Amniotic stem cell (primary cell): ENCODE data around the gene CFAP99.

Experiments used
- DNase-seq: peaks from one replicate; lab custom pipeline; 2025; lab: John Stamatoyannopoulos, UW

The CFAP99 gene

GRCh38 chr4:2470791-2471190 is 52.0 kb downstream of the CFAP99 start:
- no peak for DNase-seq

DNA sequence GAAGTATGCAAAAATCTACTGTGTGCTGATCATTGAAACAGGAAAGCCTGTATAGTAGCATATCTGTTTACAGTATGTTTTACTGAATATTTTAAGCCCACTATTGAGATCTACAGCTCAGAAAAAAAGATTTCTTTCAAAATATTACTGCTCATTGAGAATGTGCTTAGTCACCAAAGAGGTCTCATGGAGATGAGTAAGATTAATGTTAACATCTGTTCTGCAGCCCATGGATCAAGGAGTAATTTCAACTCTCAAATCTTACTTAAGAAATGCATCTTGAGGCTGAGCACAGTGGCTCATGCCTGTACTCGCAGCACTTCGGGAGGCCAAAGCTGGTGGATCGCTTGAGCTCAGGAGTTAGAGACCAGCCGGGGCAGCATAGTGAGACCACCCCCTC is 53.4 kb downstream of the CFAP99 start:
- no peak for DNase-seq

GRCh38 chr4:2478229-2478628 is 59.5 kb downstream of the CFAP99 start:
- no peak for DNase-seq

DNA sequence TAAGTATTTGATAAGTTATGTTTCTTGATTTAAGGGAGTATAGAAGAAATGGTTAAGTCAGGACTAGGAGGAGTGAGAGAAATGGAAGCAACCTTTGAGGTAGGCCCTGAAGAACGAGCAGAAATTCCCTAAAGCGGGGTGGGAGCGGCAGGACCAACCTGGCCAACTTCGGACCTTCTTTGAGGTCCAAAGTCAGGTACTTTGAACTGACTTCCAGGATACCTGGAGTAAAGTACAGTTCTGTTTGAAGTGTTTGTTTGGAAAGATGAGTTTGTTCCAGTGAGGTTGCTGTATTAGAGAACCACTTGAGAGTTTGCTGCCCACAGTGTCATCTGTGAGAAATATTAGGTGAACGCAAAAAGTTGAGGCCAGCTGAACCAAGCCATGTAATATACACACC is 61.9 kb downstream of the CFAP99 start:
- no peak for DNase-seq

DNA sequence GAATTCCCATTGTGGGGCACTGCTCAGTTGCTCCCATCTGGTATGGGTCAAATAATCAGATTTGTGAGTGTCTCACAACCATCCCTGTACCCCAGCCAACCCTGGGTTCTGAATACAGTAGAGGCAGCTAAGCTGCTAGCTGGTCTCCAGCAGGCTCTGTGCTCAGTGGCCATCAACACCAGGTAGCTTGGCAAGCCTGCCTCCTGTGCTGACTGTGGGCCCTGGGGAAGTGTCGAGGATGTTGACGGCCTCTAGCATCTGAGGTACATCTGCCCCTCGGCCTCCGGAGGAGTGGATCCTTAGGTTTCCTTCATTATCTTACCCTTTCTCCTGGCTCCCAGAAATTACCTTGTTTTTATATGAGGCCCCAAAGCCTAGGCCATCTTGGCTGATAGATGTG is 63.4 kb downstream of the CFAP99 start:
- DNase-seq, result no peak

DNA sequence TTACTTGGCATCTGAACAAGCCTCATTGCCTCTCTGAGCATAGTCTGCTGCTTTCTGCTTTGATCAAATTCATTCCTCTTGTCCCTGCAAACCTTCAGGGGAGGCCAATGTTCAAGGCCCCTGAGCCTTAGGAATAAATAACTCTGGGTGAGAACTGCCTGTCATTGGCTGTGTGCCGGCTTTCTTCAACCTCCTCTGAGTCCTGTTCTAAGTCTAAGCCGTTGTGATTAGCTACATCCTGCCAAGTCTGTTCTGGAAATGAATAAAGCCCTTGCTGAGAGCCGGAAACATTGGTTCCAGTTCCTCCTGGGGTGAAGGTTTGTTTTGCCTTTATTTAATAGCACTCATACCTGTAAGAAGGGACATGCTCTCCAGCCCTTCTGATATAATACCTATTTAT is 63.9 kb downstream of the CFAP99 start:
- DNase-seq, result no peak

DNA sequence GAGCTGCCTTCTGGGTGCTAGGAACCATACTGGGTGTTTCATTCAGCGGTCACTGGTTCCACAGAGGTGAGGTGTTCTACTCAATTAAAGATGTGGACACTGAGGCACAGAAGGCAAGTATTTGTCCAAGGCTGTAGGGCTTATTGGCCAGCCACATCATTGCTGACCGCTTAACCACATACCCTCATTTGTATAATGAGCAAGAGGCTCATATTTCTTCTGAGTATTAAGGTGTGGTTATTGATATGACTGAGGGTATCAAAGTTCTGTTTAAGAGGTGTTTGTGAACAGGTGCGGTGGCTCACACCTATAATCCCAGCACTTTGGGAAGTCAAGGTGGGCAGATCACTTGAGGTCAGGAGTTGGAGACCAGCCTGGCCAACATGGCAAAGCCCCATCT is 64.5 kb downstream of the CFAP99 start:
- no peak for DNase-seq

DNA sequence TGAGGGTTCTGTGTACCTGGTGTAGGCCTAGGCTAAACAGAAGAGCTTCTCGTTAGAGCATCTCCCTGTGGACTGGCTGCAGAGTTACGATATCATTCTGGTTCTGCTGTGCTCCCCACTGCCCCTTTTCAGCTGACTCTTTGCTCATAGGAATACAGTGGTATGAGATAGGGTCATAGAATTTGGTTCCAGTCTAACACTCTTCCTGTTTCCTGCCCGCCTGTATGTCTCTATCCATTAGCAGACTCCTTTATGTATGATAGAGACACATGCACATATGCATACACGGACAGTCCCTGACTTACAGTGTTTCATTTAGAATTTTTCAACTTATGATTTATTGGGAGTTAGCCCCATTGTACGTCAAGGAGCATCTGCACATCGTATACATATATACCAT is 65.4 kb downstream of the CFAP99 start:
- DNase-seq, result no peak

- no peak for DNase-seq
Measured at GRCh38 chr4:2484993-2485392, 66.2 kb downstream of the CFAP99 start.

GRCh38 chr4:2485956-2486355 is 67.2 kb downstream of the CFAP99 start:
- DNase-seq, result no peak

DNA sequence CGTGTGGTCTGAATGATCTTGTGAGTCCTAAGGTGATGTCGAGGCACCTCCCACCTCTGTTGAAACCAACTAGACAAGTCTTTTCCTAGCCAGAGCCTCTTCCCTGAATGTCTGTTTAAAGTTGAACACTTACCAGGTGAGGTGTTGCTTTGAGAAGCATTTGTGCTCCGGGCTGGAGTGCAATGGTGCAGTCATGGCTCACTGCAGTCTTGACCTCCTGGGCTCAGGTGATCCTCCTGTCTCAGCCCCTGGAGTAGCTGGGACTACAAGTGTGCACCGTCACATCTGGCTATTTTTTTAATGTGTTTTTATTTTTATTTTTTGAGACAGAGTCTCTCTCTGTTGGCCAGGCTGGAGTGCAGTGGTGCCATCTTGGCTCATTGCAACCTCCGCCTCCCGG is 68.2 kb downstream of the CFAP99 start:
- no peak for DNase-seq

- DNase-seq, result no peak
Measured at GRCh38 chr4:2487632-2488031, 68.9 kb downstream of the CFAP99 start.

- DNase-seq, result no peak
Measured at GRCh38 chr4:2489081-2489805, 70.5 kb downstream of the CFAP99 start.

DNA sequence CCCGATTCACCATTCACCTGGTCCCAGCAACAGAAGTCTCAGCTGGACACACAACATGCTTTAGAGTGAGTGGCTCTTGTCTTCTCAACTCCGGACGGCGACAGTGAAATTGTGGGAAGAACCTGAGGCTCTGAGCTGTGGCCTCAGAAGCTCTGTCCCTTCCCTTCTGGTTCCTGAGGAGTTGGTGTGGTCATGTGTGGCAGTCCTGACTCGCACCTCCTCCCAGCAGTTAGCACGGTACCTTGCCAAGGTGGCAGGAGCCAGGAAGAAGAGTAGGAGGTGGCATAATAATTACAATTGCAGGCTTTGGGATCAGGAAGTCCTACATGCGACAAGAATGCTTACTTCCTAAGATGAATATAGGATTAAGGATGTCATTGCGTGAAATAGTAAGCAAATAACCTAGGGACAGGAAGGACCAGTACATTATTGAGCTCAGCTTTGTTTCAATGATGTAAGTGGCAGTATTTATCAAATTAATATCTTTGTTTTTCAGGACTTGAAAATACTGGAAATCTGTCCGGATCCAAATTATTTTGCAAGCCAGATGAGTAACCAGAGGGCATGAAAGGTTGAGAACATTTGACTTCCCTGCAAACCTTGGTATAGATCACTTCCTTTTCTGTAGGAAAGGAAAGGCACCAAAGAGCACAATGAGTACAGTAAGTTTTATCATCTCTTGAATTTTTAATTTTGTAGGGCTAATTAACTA is 71.2 kb downstream of the CFAP99 start:
- DNase-seq, result no peak

GRCh38 chr4:2492970-2493369 is 74.2 kb downstream of the CFAP99 start:
- no peak for DNase-seq

DNA sequence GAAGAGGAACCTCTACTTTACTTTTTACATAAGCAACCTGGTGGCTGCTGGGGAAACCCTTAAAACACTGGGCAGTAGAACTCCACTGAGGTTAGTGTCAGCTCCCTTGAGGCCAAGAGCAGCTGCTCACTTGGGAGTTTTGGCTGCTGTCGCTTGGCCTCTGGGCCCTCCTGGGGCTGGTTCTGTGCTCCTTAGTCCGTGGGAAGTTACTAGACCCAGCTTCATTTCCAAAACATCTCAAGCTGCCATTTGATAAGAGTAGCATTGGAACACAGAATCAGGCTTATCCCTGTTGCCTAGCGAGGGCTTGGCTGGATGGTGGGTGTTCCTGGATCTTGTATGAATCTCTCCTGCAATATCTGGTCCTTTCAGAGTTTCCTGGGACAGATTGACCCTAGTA is 76.2 kb downstream of the CFAP99 start:
- no peak for DNase-seq

DNA sequence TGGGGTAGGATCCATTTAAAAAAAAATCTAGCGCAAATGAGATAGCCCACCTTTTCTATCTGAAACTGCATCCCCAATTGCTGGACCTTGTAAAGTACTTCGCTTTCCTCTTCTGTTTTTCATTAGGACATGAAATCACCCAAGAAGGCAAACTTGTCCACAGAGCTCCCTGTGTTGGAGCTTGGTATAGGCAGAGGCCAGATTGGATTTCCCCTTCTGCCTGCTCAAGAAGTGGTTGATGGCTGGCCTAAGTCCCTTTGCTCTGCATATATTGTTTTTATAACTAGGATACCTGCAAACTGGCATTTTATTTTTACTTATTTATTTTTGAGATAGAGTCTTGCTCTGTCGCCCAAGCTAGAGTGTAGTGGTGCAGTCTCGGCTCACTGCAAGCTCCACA is 78.6 kb downstream of the CFAP99 start:
- DNase-seq, result no peak

DNA sequence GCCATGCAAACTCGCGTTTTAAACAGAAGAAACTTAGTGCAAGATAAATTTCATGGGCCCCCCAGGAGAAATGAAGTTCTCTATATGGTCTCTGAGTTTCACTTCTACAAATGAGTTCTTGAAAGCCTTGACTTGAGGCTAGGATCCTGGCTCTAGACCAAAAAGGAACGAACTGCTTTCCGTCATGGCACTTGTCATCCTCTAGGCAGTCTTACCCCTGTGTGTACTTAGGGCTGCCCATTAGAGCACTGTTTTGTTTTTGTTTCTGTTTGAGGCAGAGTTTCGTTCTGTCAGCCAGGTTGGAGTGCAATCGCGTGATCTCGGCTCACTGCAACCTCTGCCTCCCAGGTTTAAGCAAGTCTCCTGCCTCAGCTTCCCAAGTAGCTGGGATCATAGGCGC is 79.2 kb downstream of the CFAP99 start:
- no peak for DNase-seq

- no peak for DNase-seq
Measured at GRCh38 chr4:2500547-2500946, 81.8 kb downstream of the CFAP99 start.

GRCh38 chr4:2501034-2501594 is 82.4 kb downstream of the CFAP99 start:
- no peak for DNase-seq

- DNase-seq, result no peak
Measured at GRCh38 chr4:2503809-2504208, 85.1 kb downstream of the CFAP99 start.

- no peak for DNase-seq
Measured at GRCh38 chr4:2507259-2507658, 88.5 kb downstream of the CFAP99 start.

DNA sequence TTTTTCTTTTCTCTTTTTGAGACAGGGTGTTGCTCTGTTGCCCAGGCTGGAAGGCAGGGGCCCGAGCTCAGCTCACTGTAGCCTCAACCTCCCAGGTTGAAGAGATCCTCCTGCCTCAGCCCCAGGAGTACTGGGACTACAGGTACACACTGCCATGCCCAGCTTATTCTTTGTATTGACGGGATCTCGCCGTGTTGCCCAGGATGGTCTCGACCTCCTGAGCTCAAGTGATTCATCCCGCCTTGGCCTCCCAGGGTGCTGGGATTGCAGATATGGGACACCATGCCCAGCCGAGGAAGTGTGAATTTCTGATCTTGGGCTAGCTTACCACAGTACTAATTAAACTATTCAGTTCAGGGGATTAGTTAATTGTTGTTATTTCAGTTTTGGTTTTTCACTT is 89.1 kb downstream of the CFAP99 start:
- DNase-seq, result no peak
